GM10266 (cell line): ENCODE results near the gene MRPL48.

ENCODE experiments used
- DNase-seq: peaks from one replicate; pipeline ENCODE4 v3.0.0; 2012; ENCODE audit errors: extremely low spot score
- TF ChIP-seq, protein P1 (sequence below): IDR thresholded peaks from 2 replicates; pipeline ENCODE4 v1.5.1; 2012; ENCODE audit warnings: mild to moderate bottlenecking, low read depth; ENCODE audit not compliant: control insufficient read depth, insufficient read depth; ENCODE audit errors: missing control alignments

MRPL48 gene

DNA sequence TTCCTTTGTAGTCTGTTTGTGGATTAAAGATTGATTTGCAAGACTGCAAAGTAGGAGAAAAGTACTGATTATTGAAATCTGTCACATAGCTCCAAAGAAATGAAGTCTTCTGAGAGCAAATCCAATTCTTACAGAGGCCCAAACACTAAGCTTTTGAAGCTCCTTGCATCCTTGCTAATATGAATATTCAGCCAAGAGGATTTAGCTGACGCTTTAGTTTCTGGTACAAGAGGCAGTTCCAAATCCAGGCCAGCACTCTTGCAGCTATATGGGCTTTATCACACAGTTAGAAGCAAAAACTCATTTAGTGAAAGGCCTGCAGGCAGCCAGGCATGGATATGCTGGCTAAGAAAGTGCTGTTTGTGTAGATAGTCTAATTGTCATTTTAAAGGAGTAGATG lies 101.9 kb downstream of the MRPL48 start:
- TF ChIP-seq, protein P1, sequence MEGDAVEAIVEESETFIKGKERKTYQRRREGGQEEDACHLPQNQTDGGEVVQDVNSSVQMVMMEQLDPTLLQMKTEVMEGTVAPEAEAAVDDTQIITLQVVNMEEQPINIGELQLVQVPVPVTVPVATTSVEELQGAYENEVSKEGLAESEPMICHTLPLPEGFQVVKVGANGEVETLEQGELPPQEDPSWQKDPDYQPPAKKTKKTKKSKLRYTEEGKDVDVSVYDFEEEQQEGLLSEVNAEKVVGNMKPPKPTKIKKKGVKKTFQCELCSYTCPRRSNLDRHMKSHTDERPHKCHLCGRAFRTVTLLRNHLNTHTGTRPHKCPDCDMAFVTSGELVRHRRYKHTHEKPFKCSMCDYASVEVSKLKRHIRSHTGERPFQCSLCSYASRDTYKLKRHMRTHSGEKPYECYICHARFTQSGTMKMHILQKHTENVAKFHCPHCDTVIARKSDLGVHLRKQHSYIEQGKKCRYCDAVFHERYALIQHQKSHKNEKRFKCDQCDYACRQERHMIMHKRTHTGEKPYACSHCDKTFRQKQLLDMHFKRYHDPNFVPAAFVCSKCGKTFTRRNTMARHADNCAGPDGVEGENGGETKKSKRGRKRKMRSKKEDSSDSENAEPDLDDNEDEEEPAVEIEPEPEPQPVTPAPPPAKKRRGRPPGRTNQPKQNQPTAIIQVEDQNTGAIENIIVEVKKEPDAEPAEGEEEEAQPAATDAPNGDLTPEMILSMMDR: no peak
- DNase-seq: no peak

DNA sequence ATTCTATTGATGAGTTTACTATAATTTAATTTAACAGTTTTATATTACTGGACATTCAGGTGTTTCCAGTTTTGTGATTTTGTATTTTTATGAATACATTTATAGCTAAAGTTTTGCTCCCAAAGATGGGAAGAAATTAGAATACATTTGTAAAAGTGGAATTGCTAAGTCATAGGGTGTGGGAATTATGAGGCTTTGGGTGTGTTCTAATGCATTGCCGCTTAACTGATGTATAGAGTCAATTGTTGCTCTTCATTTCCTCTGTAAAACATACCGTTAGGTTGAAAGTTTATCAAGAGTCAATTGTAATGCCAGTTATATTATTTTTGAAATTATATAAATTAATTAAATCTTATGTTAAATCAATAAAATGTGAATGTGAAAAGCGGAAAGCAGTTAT lies 105.4 kb downstream of the MRPL48 start:
- no peak for DNase-seq
- TF ChIP-seq, protein P1: no peak

DNA sequence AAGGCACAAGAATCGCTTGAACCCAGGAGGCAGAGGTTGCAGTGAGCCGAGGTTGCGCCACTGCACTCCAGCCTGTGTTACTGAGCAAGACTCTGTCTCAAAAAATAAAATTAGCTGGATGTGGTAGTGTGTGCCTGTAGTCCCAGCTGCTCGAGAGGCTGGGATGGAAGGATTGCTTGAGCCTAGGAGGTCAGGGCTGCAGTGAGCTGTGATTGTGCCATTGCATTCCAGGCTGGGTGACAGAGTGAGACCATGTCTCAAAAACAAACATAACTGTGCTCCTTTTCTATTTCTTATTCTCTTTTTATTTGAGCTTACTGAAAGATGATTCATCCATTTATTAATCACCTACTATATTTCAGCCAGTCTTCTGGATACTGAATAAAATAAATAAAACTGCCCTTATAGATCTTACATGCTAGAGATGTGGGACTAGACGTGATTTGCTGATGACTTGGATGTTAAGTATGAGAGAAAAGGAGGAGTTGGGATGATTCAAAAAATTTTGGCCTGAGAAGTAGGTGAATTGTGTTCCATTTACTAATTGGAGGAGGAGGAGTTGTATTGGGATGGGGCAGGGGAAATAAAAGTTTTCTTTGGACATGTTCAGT lies 107.2 kb downstream of the MRPL48 start:
- no peak for DNase-seq
- TF ChIP-seq, protein P1: no peak

DNA sequence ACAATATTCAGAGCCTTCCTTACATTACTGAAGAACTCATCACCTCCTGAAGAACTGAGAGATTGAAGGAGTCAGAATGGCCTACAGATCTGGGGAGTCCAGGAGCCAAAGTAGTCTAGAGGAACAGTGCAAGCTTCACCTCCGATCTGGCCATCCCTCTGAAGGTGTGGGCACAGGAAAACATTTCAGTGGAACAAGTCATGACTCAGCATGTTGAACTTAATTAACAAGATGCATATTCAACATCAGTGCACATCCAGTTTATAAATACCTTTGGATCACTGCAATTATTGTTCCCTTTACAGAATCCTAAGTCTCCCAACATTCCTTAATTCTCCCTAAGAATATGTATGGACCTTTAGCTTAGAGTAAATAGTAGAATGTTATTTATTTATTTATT lies 114.6 kb downstream of the MRPL48 start:
- no peak for DNase-seq
- TF ChIP-seq, protein P1: no peak

DNA sequence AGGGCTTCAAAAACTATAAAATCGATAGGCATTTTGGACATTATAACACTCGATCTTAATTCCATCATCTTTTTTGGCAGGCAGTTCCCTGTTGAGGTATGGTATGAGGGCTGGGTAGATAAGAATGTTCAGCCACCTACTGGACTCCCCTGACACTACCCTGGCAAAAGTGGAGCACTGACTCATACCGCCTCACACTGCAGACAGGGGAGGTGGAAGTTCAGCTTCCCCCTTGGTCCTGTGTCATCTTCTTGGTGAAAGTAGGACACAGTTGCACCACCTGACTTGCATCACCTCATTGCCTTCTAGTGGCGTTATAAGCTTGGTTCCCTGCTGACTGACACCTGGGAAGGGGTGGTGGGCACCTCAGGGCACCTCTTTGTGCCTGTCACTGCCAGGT lies 119.5 kb downstream of the MRPL48 start:
- DNase-seq: no peak

DNA sequence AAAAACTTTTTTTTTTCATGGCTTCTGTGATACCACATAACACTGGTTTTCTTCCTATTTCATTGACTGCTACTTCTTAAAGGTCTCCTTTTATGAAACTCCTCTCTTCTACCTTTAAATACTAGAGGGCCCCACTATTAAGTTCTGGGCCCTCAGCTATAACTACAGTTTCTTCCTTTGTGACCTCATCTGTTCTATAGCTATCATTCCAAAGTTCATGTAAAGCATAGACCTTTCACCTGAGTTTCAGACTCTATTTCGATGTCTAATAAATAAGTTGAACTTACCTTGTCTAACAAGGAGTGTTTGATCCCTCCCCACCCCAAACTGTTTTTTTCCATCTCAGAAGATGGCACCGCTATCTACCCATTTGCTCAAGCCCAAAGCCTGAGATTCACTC lies 124.4 kb downstream of the MRPL48 start:
- DNase-seq: no peak
- TF ChIP-seq, protein P1: no peak

More for the DNA sequence above, 119.5 kb downstream of the MRPL48 start:
- TF ChIP-seq, protein P1: no peak

DNA sequence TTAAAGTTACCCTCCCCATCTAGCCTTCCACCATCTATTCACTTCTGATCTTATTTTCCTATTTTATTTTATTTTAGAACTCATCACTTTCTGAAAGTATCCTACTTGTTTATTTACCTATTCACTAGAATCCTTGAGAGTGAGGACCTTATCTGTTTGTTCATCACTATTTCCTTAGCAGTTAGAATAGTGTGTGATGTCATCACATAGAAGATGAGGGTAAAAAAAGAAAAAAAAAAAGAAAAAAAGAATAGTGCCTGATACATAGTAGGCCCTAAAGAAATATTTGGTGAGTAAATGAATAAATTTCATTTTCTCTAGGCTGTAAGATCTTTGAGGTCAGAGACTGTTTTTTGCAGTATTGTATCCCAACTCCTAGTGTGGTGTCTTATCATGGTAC lies 125.8 kb downstream of the MRPL48 start:
- TF ChIP-seq, protein P1: no peak
- DNase-seq: no peak
